HepG2 (cell line): ENCODE data around the gene FAT1. TPM values are rescaled to one million over a fixed set of nuclear protein-coding genes. Genes with fewer than 3 reads are reported as not detected.
A peak's percentile ranks its signal among the peaks of the same experiment; 100 is the strongest.

Experiments
- ATAC-seq: fragments of 200-7000 bp; cut with Tn5 transposase; 3 replicates; pipeline ENCODE4 v1.9.1; 2020; ENCODE audit warnings: mild to moderate bottlenecking, moderate library complexity
- BruUV-seq: library from RNA; stranded (reverse); fragments of 400-500 nt; replicated peaks from 2 replicates; lab custom pipeline; 2021; lab: Mats Ljungman, UMichigan
- CTCF ChIA-PET: fragments of 300-600 bp; formaldehyde crosslinking; extraction: SDS; loops from one replicate; lab custom pipeline; 2021; ENCODE audit warnings: low total read pairs, inconsistent platforms, low intra/inter-chr PET ratio; lab: Yijun Ruan, JAX
- POLR2A ChIA-PET: fragments of 350-600 bp; sonication (Branson Sonifier 250); formaldehyde crosslinking; loops from one replicate; lab custom pipeline; 2020; ENCODE audit warnings: antibody characterized with exemption, inconsistent platforms; lab: Yijun Ruan, JAX
- DNase-seq: peaks from one replicate; pipeline ENCODE4 v3.0.0-alpha.2; 2015; ENCODE audit warnings: low spot score
- FAIRE-seq: peaks from 3 replicates; lab custom pipeline; 2011; peaks lifted over from hg19 to GRCh38; lab: Jason Lieb, UNC
- H2AFZ ChIP-seq: one replicate; pipeline ENCODE4 v1.6.1; 2011; ENCODE audit warnings: low read length, inconsistent platforms
- H3K27ac ChIP-seq: fragments of 300-600 bp; 3 replicates; pipeline ENCODE4 v1.8.0; 2011; ENCODE audit warnings: mixed run types, mild to moderate bottlenecking, mixed read lengths, low read length, inconsistent platforms; ENCODE audit not compliant: insufficient read depth; ENCODE audit errors: extremely low read length
- H3K27me3 ChIP-seq, 2 experiments: fragments of 200-600 bp in 1 of 2; 2 replicates in 1 of 2; 3 replicates in 1 of 2; pipeline versions ENCODE4 v1.6.0 to v1.8.0; 2011; ENCODE audit warnings: low read length in 2 of 2, mild to moderate bottlenecking in 2 of 2, moderate library complexity in 2 of 2, inconsistent platforms in 1 of 2; ENCODE audit not compliant: insufficient read depth in 2 of 2, control insufficient read depth in 1 of 2
- H3K36me3 ChIP-seq, 2 experiments: fragments of 200-600 bp in 1 of 2; replicated peaks in 1 of 2; 2 replicates in 1 of 2; 3 replicates in 1 of 2; pipeline versions ENCODE4 v1.5.1 to v1.8.0; 2011; ENCODE audit warnings: low read length in 2 of 2, inconsistent platforms in 1 of 2; ENCODE audit not compliant: insufficient read depth in 2 of 2, control insufficient read depth in 1 of 2
- H3K4me1 ChIP-seq: 2 replicates; pipeline ENCODE4 v1.5.1; 2012; ENCODE audit warnings: low read length, inconsistent platforms; ENCODE audit not compliant: insufficient read depth
- H3K4me2 ChIP-seq: 2 replicates; pipeline ENCODE4 v1.6.0; 2011; ENCODE audit warnings: low read depth, low read length, inconsistent platforms
- H3K4me3 ChIP-seq, 3 experiments: fragments of 200-600 bp in 1 of 3; sonication (generic), shearing (Covaris generic) in 1 of 3; replicated peaks in 1 of 3; 2 replicates each; pipeline ENCODE4 v1.5.1; 2011 to 2016; ENCODE audit warnings: low read length in 3 of 3, inconsistent platforms in 2 of 3, low read depth in 2 of 3, mild to moderate bottlenecking in 2 of 3, control low read depth in 1 of 3, mixed read lengths in 1 of 3; ENCODE audit not compliant: insufficient read depth in 1 of 3
- H3K79me2 ChIP-seq: one replicate; pipeline ENCODE4 v1.6.1; 2011; ENCODE audit warnings: low read length, inconsistent platforms; ENCODE audit not compliant: insufficient read depth
- H3K9ac ChIP-seq: 2 replicates; pipeline ENCODE4 v1.6.0; 2011; ENCODE audit warnings: mild to moderate bottlenecking, low read depth, low read length, inconsistent platforms; ENCODE audit not compliant: insufficient read depth
- H3K9me3 ChIP-seq: 2 replicates; pipeline ENCODE4 v1.5.1; 2012; ENCODE audit warnings: mild to moderate bottlenecking, low read length
- H4K20me1 ChIP-seq: 2 replicates; pipeline ENCODE4 v1.6.0; 2011; ENCODE audit warnings: inconsistent platforms, mild to moderate bottlenecking, low read length, moderate library complexity; ENCODE audit not compliant: insufficient read depth
- ARID4A ChIP-seq: sonication (generic); formaldehyde crosslinking; IDR thresholded peaks from 2 replicates; pipeline ENCODE4 v1.5.0; 2020; ENCODE audit warnings: mild to moderate bottlenecking, missing genetic modification reagents, borderline replicate concordance
- ATF5 ChIP-seq: sonication (generic); formaldehyde crosslinking; IDR thresholded peaks from 2 replicates; pipeline ENCODE4 v1.4.0; 2020; ENCODE audit warnings: mild to moderate bottlenecking, low read depth, missing genetic modification reagents
- CHCHD3 ChIP-seq: sonication (generic); formaldehyde crosslinking; IDR thresholded peaks from 2 replicates; pipeline ENCODE4 v1.8.0; 2022; ENCODE audit warnings: mild to moderate bottlenecking, missing genetic modification reagents, moderate library complexity
- GTF2F1 ChIP-seq: fragments of 150-350 bp; IDR thresholded peaks from 2 replicates; pipeline ENCODE4 v1.6.1; 2014; ENCODE audit warnings: low read length
- MAX ChIP-seq: IDR thresholded peaks from 2 replicates; pipeline ENCODE4 v1.6.1; 2012; ENCODE audit warnings: inconsistent platforms
- NPAS2 ChIP-seq: sonication (generic); formaldehyde crosslinking; IDR thresholded peaks from 2 replicates; pipeline ENCODE4 v1.8.0; 2022; ENCODE audit warnings: mild to moderate bottlenecking, missing genetic modification reagents, borderline replicate concordance
- PAF1 ChIP-seq: IDR thresholded peaks from 2 replicates; pipeline ENCODE4 v1.6.1; 2016; ENCODE audit warnings: missing genetic modification reagents, missing compliant biosample characterization
- POLR2AphosphoS5 ChIP-seq: IDR thresholded peaks from 2 replicates; pipeline ENCODE4 v1.6.1; 2012; ENCODE audit warnings: low read depth, low read length
- SETDB1 ChIP-seq: sonication (generic); formaldehyde crosslinking; IDR thresholded peaks from 2 replicates; pipeline ENCODE4 v1.5.1; 2020; ENCODE audit warnings: missing genetic modification reagents, mild to moderate bottlenecking, borderline replicate concordance
- SNAPC4 ChIP-seq: sonication (generic); formaldehyde crosslinking; IDR thresholded peaks from 2 replicates; pipeline ENCODE4 v1.4.0; 2020; ENCODE audit warnings: mild to moderate bottlenecking, missing genetic modification reagents
- ZBTB7A ChIP-seq: sonication (generic); formaldehyde crosslinking; IDR thresholded peaks from 2 replicates; pipeline ENCODE4 v1.8.0; 2022; ENCODE audit warnings: mild to moderate bottlenecking, missing genetic modification reagents
- ZFY ChIP-seq: sonication (generic); formaldehyde crosslinking; IDR thresholded peaks from 2 replicates; pipeline ENCODE4 v1.4.0; 2020; ENCODE audit warnings: missing genetic modification reagents
- ZMYM2 ChIP-seq: sonication (generic); formaldehyde crosslinking; IDR thresholded peaks from 2 replicates; pipeline ENCODE4 v1.8.0; 2022; ENCODE audit warnings: mild to moderate bottlenecking, missing genetic modification reagents
- ZNF784 ChIP-seq: sonication (generic); formaldehyde crosslinking; IDR thresholded peaks from 2 replicates; pipeline ENCODE4 v1.5.1; 2020; ENCODE audit warnings: missing genetic modification reagents, mild to moderate bottlenecking, borderline replicate concordance
- WGBS: methylation state at CpG from one replicate; pipeline ENCODE4 v1.1.6; 2017; ENCODE audit warnings: low lambda C conversion rate; 5-methylcytosine and 5-hydroxymethylcytosine counted together
- in situ Hi-C: cut with HindIII; loops from 2 replicates; pipeline ENCODE4 v1.10.0; 2017; ENCODE audit warnings: low pct_unique_long_range_greater_than_20kb; ENCODE audit not compliant: extremely low pct_ligation_motif_present
- intact Hi-C: fragments of 100-400 bp; cut with micrococcal nuclease; formaldehyde crosslinking; loops from one replicate; pipeline ENCODE4 v1.10.0; 2022; ENCODE audit not compliant: unreplicated experiment
- polyA plus RNA-seq, 8 experiments: library from polyadenylated mRNA; depleted of rRNA in 3 of 8; stranded (reverse) in 7 of 8; unstranded in 1 of 8; fragments of >200 nt; fragmentation: Illumina TruSeq in 4 of 8; extraction: Trizol in 4 of 8; gene quantifications; 2 replicates each; pipeline versions ENCODE4 v1.2.1 to v1.2.3, GENCODE V29; 2011 to 2016; ENCODE audit warnings: low read depth in 4 of 8, missing spikeins in 1 of 8, mixed read lengths in 1 of 8; ENCODE audit not compliant: insufficient read depth in 1 of 8
- total RNA-seq, 5 experiments: library from RNA; depleted of rRNA; stranded (reverse); fragments of >200 nt; fragmentation: Illumina TruSeq; extraction: Trizol; gene quantifications; 2 replicates each; pipeline ENCODE4 v1.2.3, GENCODE V29; 2016; ENCODE audit warnings: low read depth in 1 of 5

Gene FAT1
- total and polyA plus RNA-seq, 2 of the 13 experiments (the other 11 are each of a cell fraction or from before 2014, with no cell fraction given) = 185 to 216 TPM

- no peaks in the 10 kb centered on the region for H3K36me3 ChIP-seq
- no peak overlapping the region for H3K4me2 ChIP-seq
- peaks cover 1 to 37% of the 10 kb centered on the region in 2 experiments; a peak in 3 of 5 replicates for H3K27me3 ChIP-seq
- CTCF ChIA-PET = no interaction called here
- H3K4me3 ChIP-seq = no peak overlapping the region
- H3K4me1 ChIP-seq = peaks cover 8% of the 10 kb centered on the region
- no peak overlapping the region for H2AFZ ChIP-seq
- intact Hi-C loops = loop anchor here (1.0 kb wide), 1 partner anchor 256 kb away; no protein-coding TSS in a partner anchor
- no peak overlapping the region for H3K27ac ChIP-seq
- ATAC-seq (peak; percentile 21; the same call in 1 of the 3 replicates), FAIRE-seq (no peak)
- no peaks in the 10 kb centered on the region for H3K9me3 ChIP-seq
- no TSS peak for BruUV-seq
- no peaks in the 10 kb centered on the region for H4K20me1 ChIP-seq
- H3K79me2 ChIP-seq = no peaks in the 10 kb centered on the region
- TF ChIP-seq CHCHD3 (CRISPR knock-in tag) (no peak), POLR2AphosphoS5 (no peak), ZNF784 (CRISPR knock-in tag) (no peak), GTF2F1 (no peak), NPAS2 (CRISPR knock-in tag) (no peak), ZMYM2 (no peak), MAX (no peak), ZFY (no peak), SETDB1 (CRISPR knock-in tag) (no peak), ATF5 (CRISPR knock-in tag) (no peak), PAF1 (no peak), ZBTB7A (CRISPR knock-in tag) (no peak), SNAPC4 (CRISPR knock-in tag) (no peak), ARID4A (CRISPR knock-in tag) (no peak)
- TF ChIP-seq, all 625 proteins: peak for 0
- WGBS = 51% methylated on average over 12 of the region's 13 CpGs
- in situ Hi-C loops = no loop called here
- H3K9ac ChIP-seq = no peak overlapping the region
- DNase-seq = no peak
- POLR2A ChIA-PET = no interaction called here
Measured at GRCh38 chr4:186553717-186554116, 169.9 kb downstream of the FAT1 start.
